Epithelial cell of esophagus (primary cell): ENCODE measurements around the gene GOLGA6L10.
"Not testable (repeated sequence)": the region's sequence is repeated elsewhere in the genome, so short reads cannot be mapped to it uniquely, and the experiment has no call there.

Experiments
- DNase-seq: peaks from one replicate; pipeline ENCODE4 v3.0.0; 2010; ENCODE audit warnings: low read depth
- H3K4me3 ChIP-seq: 2 replicates; pipeline ENCODE4 v1.5.1; 2011; ENCODE audit warnings: mild to moderate bottlenecking, low read length, control low read depth
- TF ChIP-seq, protein P1 (sequence below): IDR thresholded peaks from 2 replicates; pipeline ENCODE4 v1.5.1; 2011; ENCODE audit warnings: low read depth, mild to moderate bottlenecking, low read length, control low read depth, inconsistent platforms; ENCODE audit not compliant: insufficient read depth; ENCODE audit errors: missing control alignments

The GOLGA6L10 gene

DNA sequence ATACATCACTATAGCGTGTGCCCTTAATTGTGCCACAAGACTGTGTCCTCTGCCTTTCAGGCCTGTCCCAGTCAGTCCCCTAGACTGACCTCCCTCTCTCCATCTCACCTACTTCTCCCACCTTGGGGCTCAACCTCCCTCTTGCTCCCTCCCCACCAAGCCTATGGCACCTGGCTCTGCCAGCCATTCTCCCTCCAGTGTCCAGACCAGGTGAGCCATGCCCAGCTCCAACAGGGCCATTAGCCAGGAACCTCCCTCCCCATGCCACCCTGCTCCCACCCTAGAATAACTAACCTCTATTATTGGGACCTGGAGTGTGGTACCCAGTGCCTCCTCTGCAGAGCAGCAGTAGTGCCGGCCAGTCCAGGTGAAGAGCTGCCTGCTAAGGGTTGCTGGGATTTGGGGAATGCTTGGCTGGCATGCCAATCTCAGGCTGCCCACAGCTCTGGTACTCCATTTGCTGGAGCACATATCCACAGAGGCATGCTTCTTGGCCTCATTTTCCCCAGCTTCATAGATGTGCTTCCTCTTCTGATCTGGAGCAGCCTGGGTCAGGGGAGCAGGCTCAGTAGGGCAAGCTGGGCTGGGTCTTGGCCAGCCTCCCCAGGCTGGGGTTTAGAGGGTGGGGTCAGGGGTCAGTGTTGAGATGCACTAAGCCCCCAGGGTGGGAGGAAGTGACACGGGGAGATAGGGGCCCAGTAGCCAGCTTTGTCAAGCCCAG, 47.8 kb downstream of the GOLGA6L10 start:
- TF ChIP-seq, protein P1, sequence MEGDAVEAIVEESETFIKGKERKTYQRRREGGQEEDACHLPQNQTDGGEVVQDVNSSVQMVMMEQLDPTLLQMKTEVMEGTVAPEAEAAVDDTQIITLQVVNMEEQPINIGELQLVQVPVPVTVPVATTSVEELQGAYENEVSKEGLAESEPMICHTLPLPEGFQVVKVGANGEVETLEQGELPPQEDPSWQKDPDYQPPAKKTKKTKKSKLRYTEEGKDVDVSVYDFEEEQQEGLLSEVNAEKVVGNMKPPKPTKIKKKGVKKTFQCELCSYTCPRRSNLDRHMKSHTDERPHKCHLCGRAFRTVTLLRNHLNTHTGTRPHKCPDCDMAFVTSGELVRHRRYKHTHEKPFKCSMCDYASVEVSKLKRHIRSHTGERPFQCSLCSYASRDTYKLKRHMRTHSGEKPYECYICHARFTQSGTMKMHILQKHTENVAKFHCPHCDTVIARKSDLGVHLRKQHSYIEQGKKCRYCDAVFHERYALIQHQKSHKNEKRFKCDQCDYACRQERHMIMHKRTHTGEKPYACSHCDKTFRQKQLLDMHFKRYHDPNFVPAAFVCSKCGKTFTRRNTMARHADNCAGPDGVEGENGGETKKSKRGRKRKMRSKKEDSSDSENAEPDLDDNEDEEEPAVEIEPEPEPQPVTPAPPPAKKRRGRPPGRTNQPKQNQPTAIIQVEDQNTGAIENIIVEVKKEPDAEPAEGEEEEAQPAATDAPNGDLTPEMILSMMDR = no peak
- no peak overlapping the region for H3K4me3 ChIP-seq
- no peak for DNase-seq

DNA sequence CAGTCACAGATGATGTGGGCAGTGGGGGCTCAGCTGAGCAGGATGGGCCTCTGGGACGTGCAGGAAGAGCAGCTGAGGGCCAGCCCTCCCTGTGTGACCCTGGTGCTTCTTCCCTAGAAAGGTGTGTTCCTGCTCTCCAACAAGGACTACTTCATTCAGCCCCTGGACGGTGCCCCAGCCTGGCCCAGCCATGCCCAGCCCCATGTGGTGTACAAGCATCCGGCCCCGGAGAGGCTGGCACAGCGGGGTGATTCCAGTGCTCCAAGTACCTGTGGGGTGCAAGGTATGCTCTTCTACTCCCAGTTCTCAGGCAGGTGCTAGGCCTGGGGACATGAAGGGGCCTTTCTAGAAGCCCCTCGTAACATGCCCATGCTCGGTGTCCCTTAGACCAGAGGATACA, 48.4 kb downstream of the GOLGA6L10 start:
- H3K4me3 ChIP-seq = no peak overlapping the region
- no peak for DNase-seq
- TF ChIP-seq, protein P1 = no peak

DNA sequence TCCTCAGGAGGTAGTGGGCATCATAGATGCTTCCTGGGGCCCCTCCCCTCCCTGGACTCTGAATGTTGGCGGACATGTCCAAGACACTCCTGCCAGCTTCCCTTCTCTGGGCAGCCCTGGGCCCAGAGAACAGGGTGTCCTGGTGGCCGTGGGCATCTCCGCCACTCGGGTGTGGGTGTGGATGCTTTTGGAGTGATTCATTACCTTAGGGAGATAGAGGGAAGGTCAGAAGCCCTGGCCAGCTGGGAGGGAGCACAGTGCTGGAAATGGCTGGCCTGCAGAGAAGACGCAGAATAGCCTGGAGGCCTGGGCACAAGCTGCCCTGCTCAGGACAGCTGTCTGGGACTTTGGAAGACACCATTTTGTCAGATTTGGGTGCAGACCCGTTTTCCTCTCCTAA, 48.9 kb downstream of the GOLGA6L10 start:
- H3K4me3 ChIP-seq, DNase-seq: not testable (repeated sequence)

DNA sequence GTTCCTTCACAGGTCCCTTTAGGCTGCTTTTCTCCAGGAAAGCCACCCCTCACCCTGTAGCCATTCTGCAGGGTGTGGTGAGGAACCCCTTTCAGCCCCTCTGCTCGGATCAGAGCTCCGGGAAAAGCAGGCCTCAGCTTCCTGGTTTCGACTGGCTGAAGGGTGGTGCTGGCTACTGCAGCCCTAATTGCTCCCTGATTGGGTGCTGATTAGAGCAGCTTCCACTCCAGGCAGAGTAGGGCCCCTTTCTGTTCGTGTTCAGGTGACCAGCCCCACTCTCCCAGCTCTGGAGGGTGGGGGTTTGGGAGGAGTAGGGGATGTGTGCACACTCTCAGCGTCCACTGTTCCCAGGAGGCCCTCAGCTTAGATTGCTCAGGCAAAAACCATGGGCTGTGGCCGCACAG, 49.8 kb downstream of the GOLGA6L10 start:
- H3K4me3 ChIP-seq, DNase-seq: not testable (repeated sequence)

DNA sequence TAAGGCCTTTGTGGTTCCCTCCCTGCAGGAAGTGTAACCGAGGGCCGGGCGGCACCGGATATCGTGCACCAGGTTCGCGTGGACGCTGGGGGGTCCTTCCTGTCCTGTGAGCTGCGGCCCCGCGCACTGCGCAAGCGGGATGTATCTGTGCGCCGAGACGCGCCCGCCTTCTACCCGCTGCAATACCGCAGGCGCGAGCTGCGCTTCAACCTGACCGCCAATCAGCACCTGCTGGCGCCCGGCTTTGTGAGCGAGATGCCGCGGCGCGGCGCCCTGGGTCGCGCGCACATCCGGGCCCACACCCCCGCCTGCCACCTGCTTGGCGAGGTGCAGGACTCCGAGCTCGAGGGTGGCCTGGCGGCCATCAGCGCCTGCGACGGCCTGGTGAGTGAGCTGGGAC, 50.8 kb downstream of the GOLGA6L10 start:
- TF ChIP-seq, protein P1 = no peak
- H3K4me3 ChIP-seq = no peak overlapping the region
- DNase-seq = peak; percentile 9

DNA sequence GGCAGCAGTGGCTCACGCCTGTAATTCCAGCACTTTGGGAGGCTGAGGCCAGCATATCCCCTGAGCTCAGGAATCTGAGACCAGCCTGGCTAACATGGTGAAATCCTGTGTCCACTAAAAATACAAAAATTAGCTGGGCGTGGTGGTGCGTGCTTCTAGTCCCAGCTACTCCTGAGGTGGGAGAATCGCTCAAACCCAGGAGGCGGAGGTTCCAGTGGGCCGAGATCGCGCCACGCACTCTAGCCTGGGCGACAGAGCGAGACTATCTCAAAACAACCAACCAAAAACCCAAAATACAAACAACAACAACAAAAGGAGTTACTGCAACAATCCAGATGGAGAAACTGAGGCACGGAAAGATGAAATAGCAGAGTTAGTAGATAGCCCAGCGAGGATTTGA, 51.2 kb downstream of the GOLGA6L10 start:
- H3K4me3 ChIP-seq = no peak overlapping the region
- no peak for DNase-seq
- TF ChIP-seq, protein P1 = no peak

DNA sequence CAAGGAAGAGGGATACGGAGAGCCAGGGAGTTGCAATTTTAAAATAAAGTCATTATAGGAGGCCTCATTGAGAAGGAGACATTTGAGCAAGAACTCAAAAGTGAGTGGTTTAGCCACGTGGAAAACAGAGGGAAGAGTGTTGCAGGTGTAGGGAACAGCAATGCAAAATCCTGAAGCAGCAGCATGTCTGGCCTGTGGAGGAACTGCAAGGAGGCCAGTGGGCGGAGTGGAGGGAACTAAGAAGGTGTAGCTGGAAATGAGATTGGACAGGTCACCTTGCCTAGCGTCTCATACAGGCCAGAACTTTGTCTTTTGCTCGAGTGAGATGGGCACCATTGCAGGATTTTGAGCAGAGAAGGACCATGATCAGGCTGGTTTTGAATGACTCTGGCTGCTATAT, 51.7 kb downstream of the GOLGA6L10 start:
- H3K4me3 ChIP-seq = no peak overlapping the region
- DNase-seq = no peak
- TF ChIP-seq, protein P1 = no peak

DNA sequence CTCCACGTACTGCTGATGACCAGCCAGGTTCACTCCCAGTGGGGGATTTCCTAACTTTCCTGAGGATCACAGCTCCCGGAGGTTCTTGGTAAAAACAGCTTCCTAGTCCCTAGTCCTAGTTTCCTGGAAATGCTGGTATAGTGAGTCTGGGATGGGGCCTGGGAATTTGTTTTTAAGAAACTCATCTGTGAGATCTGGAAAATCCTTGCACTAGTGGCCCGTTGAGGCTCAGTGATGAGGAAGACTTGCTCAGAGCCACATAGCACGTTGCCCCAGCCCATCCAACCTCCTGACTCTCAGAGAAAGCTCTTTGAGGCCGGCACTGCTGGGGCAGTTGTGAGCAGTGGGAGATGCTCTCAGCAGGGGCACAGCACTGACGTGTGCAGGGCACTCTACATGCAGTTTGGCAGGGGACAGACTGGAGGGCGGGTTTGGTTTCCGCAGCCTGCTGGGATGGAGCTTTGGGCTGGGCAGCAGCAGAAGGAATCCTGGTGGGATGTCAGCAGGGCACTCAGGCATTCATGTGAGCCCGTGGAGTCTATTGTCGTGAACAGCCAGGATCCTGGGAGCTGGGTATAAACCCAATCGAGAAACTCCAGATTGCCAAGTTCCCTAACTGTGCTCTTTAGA, 55.1 kb downstream of the GOLGA6L10 start:
- TF ChIP-seq, protein P1 = no peak
- no peak for DNase-seq
- no peak overlapping the region for H3K4me3 ChIP-seq
